ENCODE data around the gene CUL1. TPM values are rescaled to one million over a fixed set of nuclear protein-coding genes. Genes with fewer than 3 reads are reported as not detected.

Gene CUL1
- total RNA-seq, 1 donor: 39.8 TPM

- Histone ChIP-seq H3K36me3 (ENCODE audit: insufficient read depth, low read length) (peaks cover 74% of the 10 kb centered on the region), H3K4me3 (ENCODE audit: insufficient read depth, low read length) (no peak overlapping the region), H4K20me1 (ENCODE audit: insufficient read depth, low read length) (no peaks in the 10 kb centered on the region), H3K79me2 (ENCODE audit: insufficient read depth, low read length) (no peaks in the 10 kb centered on the region), H3K9me3 (ENCODE audit: low read depth, low read length) (no peaks in the 10 kb centered on the region), H3K27ac (ENCODE audit: low read depth, low read length) (no peak overlapping the region), H2AFZ (ENCODE audit: low read length) (no peak overlapping the region), H3K4me1 (ENCODE audit: insufficient read depth, low read length) (no peaks in the 10 kb centered on the region), H3K4me2 (ENCODE audit: insufficient read depth, low read length) (no peak overlapping the region), H3K27me3 (ENCODE audit: insufficient read depth, low read length) (no peaks in the 10 kb centered on the region)
- no peak for TF ChIP-seq CTCF (IDR thresholded peaks at IDR 0.05; ENCODE audit: extremely low read depth, low read depth, low read length)
- no peak for DNase-seq (ENCODE audit: insufficient read length, low spot score, missing footprints)
Observed at GRCh38 chr7:148790131-148790726, 91.5 kb downstream of the CUL1 start.

- H3K36me3 ChIP-seq (ENCODE audit: insufficient read depth, low read length): peaks cover 76% of the 10 kb centered on the region
- no peaks in the 10 kb centered on the region for H3K27me3 ChIP-seq (ENCODE audit: insufficient read depth, low read length)
- no peak overlapping the region for H3K27ac ChIP-seq (ENCODE audit: low read depth, low read length)
- H4K20me1 ChIP-seq (ENCODE audit: insufficient read depth, low read length): no peaks in the 10 kb centered on the region
- H3K4me2 ChIP-seq (ENCODE audit: insufficient read depth, low read length): no peak overlapping the region
- H3K4me3 ChIP-seq (ENCODE audit: insufficient read depth, low read length): no peak overlapping the region
- no peaks in the 10 kb centered on the region for H3K4me1 ChIP-seq (ENCODE audit: insufficient read depth, low read length)
- H3K79me2 ChIP-seq (ENCODE audit: insufficient read depth, low read length): no peaks in the 10 kb centered on the region
- TF ChIP-seq CTCF (IDR thresholded peaks at IDR 0.05; ENCODE audit: extremely low read depth, low read depth, low read length): no peak
- no peaks in the 10 kb centered on the region for H3K9me3 ChIP-seq (ENCODE audit: low read depth, low read length)
- no peak overlapping the region for H2AFZ ChIP-seq (ENCODE audit: low read length)
- no peak for DNase-seq (ENCODE audit: insufficient read length, low spot score, missing footprints)
Observed at GRCh38 chr7:148790850-148791249, 92.1 kb downstream of the CUL1 start.

- Histone ChIP-seq H3K4me2 (ENCODE audit: insufficient read depth, low read length) (no peak overlapping the region), H3K27ac (ENCODE audit: low read depth, low read length) (no peak overlapping the region), H3K4me3 (ENCODE audit: insufficient read depth, low read length) (no peak overlapping the region), H3K4me1 (ENCODE audit: insufficient read depth, low read length) (no peaks in the 10 kb centered on the region), H2AFZ (ENCODE audit: low read length) (no peak overlapping the region), H3K79me2 (ENCODE audit: insufficient read depth, low read length) (no peaks in the 10 kb centered on the region), H3K27me3 (ENCODE audit: insufficient read depth, low read length) (no peaks in the 10 kb centered on the region), H3K9me3 (ENCODE audit: low read depth, low read length) (no peaks in the 10 kb centered on the region), H3K36me3 (ENCODE audit: insufficient read depth, low read length) (peaks cover 80% of the 10 kb centered on the region), H4K20me1 (ENCODE audit: insufficient read depth, low read length) (no peaks in the 10 kb centered on the region)
- DNase-seq (ENCODE audit: insufficient read length, low spot score, missing footprints): no peak
- TF ChIP-seq CTCF (IDR thresholded peaks at IDR 0.05; ENCODE audit: extremely low read depth, low read depth, low read length): no peak
Observed at GRCh38 chr7:148791546-148791945, 92.8 kb downstream of the CUL1 start.

GRCh38 chr7:148793590-148793989, 94.9 kb downstream of the CUL1 start:
- Histone ChIP-seq H4K20me1 (ENCODE audit: insufficient read depth, low read length) (no peaks in the 10 kb centered on the region), H3K27ac (ENCODE audit: low read depth, low read length) (no peak overlapping the region), H3K4me3 (ENCODE audit: insufficient read depth, low read length) (no peak overlapping the region), H3K4me1 (ENCODE audit: insufficient read depth, low read length) (no peaks in the 10 kb centered on the region), H3K36me3 (ENCODE audit: insufficient read depth, low read length) (peaks cover 79% of the 10 kb centered on the region), H2AFZ (ENCODE audit: low read length) (no peak overlapping the region), H3K27me3 (ENCODE audit: insufficient read depth, low read length) (no peaks in the 10 kb centered on the region), H3K9me3 (ENCODE audit: low read depth, low read length) (no peaks in the 10 kb centered on the region), H3K4me2 (ENCODE audit: insufficient read depth, low read length) (no peak overlapping the region), H3K79me2 (ENCODE audit: insufficient read depth, low read length) (no peaks in the 10 kb centered on the region)
- TF ChIP-seq CTCF (IDR thresholded peaks at IDR 0.05; ENCODE audit: extremely low read depth, low read depth, low read length): no peak
- no peak for DNase-seq (ENCODE audit: insufficient read length, low spot score, missing footprints)

All from osteoblast (primary cell).